GM21529 (cell line): ENCODE measurements around the gene PODXL2.
"Not testable (repeated sequence)": the region's sequence is repeated elsewhere in the genome, so short reads cannot be mapped to it uniquely, and the experiment has no call there.

Source experiments
- ATAC-seq: cut with Tn5 transposase; IDR thresholded peaks from one replicate; pipeline ENCODE4 v1.9.1; 2021; ENCODE audit not compliant: unreplicated experiment

PODXL2 gene

DNA sequence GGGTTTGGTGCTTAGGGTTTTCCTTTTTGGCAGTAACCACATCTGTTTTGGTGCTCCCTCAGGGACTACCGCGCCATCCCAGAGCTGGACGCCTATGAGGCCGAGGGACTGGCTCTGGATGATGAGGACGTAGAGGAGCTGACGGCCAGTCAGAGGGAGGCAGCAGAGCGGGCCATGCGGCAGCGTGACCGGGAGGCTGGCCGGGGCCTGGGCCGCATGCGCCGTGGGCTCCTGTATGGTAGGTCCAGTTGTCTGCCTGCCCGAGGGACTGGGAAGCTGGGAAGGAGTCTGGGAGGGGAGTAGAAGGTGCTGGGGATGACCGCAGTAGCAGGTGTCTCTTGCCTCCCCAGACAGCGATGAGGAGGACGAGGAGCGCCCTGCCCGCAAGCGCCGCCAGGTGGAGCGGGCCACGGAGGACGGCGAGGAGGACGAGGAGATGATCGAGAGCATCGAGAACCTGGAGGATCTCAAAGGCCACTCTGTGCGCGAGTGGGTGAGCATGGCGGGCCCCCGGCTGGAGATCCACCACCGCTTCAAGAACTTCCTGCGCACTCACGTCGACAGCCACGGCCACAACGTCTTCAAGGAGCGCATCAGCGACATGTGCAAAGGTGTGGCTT, 24.3 kb upstream of the PODXL2 start:
- no peak for ATAC-seq

DNA sequence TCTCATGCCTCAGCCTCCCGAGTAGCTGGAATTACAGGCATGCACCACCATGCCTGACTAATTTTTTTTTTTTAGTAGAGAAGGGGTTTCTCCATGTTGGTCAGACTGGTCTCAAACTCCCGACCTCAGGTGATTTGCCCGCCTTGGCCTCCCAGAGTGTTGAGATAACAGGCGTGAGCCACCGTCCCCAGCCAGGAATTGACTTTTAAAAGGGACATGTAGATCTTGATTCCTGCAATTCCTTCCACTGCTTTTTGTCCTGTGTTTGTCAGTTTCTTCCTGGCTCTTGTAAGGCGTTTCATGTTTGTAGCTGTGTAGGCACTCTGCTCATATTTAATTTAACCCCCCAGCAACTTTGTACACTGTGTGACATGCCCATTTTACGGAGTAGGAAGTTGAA, 23.4 kb upstream of the PODXL2 start:
- not testable (repeated sequence) for ATAC-seq

DNA sequence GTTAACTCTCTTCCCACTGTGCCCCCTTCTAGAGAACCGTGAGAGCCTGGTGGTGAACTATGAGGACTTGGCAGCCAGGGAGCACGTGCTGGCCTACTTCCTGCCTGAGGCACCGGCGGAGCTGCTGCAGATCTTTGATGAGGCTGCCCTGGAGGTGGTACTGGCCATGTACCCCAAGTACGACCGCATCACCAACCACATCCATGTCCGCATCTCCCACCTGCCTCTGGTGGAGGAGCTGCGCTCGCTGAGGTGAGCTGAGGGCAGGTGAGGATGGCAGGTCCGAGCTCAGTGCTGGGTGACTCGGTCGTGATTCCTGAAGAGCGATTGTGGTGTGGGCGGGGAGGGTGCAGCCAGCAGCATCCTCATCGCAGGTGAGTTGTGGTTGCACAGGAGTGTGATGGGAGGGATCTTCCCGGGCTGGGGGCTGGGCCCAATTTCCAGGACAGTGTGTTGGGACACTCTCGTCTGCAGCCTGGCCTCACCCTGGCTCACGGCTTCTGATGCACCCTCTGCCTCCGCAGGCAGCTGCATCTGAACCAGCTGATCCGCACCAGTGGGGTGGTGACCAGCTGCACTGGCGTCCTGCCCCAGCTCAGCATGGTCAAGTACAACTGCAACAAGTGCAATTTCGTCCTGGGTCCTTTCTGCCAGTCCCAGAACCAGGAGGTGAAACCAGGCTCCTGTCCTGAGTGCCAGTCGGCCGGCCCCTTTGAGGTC, 22.7 kb upstream of the PODXL2 start:
- ATAC-seq = no peak

DNA sequence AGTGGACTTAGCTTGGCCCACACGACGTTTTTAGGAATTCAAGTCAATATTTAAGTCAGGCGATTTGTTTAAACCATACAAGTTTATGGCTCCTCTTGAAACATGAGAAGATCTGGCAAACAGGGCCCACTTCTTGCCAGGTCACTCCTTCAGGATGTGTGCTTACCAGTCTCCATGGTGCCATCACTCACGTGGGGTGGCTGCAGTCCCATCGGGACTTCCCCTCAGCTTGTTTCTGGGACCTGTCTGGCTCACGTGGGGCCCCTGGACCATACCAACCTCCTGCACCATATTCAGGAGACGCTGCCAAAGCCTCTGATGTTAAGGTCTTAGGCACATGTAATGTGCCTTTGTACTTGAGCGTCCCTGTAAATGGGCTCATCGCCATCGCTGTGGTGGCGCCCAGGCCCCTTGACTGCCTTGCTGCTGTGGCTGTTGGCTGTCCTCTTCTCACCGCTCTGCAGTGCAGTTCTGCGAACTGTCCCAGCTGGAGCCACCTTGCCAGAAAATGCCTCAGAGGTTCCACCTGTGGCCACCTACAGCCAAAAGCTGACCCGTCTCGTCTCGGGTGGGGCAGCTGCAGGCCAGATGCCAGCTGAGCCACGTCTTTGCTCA, 21.9 kb upstream of the PODXL2 start:
- no peak for ATAC-seq

GRCh38 chr3:127607675-127608361, 21.2 kb upstream of the PODXL2 start:
- no peak for ATAC-seq

GRCh38 chr3:127608362-127608718, 20.6 kb upstream of the PODXL2 start:
- no peak for ATAC-seq

DNA sequence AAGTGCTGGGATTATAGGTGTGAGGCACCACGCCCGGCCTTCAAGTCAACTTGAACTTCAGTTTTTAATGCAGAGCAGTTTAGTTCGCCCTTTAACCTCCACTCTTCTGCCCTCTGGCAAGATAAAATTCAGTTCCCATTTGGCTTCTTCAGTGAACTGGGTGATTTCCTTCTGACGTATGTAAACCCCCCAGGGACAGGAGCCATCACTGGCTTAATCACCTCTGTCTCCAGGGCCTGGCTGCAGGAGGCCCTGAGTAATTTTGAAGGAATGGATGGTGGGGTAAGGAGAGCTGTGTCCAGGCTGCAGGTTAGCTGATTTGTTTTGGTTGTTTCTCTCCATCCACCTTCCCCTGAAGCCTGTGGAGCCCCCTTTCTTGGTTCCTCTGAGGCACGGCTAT, 18.9 kb upstream of the PODXL2 start:
- no peak for ATAC-seq

GRCh38 chr3:127611251-127611650, 17.7 kb upstream of the PODXL2 start:
- no peak for ATAC-seq

- ATAC-seq = no peak
Measured at GRCh38 chr3:127612966-127613365, 16.0 kb upstream of the PODXL2 start.

- no peak for ATAC-seq
Measured at GRCh38 chr3:127613406-127613805, 15.6 kb upstream of the PODXL2 start.

GRCh38 chr3:127614928-127615589, 13.9 kb upstream of the PODXL2 start:
- ATAC-seq = no peak

DNA sequence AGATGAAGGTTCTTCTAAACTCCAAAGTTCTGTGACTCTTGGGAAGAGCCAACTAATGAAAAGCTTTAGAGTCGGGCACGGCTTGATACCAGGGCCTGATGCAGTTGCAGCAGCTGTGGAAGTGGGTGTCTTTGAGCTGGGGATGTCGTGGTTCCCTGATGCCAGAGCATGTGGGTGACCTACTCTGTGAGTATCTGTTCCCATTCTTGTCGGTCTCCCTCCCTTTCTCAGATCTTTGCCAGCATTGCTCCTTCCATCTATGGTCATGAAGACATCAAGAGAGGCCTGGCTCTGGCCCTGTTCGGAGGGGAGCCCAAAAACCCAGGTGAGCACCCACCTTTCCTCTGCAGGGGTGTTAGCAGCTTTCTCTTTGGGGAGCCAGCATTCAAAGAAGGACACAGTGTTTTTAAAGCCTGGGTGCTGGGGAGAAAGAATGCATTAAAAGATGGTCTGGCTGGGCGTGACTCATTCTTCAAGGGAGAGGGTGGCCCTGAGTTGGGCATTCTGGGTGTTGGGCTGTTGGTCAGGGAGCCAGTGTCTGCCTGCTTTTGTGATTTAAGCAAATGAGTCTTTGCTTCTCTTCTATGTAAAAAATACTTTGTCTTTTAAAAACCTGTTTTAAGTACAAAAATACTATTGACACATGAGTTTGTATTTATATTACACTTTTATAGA, 13.2 kb upstream of the PODXL2 start:
- no peak for ATAC-seq

GRCh38 chr3:127616836-127617605, 12.0 kb upstream of the PODXL2 start:
- ATAC-seq = no peak

GRCh38 chr3:127618891-127619290, 10.1 kb upstream of the PODXL2 start:
- no peak for ATAC-seq

DNA sequence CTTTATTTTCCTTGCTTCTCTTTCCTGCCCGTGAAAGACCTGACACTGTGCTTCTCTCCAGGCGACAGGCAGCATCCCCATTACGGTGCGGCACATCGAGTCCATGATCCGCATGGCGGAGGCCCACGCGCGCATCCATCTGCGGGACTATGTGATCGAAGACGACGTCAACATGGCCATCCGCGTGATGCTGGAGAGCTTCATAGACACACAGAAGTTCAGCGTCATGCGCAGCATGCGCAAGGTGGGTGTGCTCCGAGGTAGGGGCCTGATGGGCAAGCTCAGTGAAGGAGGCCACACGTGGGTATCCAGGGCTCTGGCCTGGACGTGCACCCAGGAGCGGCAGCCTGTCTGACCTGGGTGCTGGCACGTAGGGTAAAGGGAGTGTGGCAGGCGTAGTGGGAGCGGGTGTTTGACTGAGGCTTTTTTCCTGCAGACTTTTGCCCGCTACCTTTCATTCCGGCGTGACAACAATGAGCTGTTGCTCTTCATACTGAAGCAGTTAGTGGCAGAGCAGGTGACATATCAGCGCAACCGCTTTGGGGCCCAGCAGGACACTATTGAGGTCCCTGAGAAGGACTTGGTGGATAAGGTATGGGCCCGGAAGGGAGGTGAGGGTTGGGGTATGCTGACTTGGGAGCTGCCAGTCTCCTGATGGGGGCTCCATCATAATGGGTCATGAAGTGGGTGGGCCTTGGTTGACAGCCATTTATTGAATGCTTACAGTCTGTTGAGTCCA, 8.2 kb upstream of the PODXL2 start:
- no peak for ATAC-seq

DNA sequence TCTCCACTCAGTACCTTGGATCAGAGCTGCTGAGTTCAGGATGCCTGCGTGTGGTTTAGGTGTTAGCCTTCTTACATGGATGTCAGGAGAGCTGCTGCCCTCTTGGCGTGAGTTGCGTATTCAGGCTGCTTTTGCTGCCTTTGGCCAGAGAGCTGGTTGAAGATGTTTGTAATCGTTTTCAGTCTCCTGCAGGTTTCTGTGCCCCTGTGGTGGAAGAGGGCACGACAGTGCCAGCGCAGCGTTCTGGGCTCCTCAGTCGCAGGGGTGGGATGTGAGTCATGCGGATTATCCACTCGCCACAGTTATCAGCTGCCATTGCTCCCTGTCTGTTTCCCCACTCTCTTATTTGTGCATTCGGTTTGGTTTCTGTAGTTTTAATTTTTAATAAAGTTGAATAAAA, 7.0 kb upstream of the PODXL2 start:
- ATAC-seq = no peak

DNA sequence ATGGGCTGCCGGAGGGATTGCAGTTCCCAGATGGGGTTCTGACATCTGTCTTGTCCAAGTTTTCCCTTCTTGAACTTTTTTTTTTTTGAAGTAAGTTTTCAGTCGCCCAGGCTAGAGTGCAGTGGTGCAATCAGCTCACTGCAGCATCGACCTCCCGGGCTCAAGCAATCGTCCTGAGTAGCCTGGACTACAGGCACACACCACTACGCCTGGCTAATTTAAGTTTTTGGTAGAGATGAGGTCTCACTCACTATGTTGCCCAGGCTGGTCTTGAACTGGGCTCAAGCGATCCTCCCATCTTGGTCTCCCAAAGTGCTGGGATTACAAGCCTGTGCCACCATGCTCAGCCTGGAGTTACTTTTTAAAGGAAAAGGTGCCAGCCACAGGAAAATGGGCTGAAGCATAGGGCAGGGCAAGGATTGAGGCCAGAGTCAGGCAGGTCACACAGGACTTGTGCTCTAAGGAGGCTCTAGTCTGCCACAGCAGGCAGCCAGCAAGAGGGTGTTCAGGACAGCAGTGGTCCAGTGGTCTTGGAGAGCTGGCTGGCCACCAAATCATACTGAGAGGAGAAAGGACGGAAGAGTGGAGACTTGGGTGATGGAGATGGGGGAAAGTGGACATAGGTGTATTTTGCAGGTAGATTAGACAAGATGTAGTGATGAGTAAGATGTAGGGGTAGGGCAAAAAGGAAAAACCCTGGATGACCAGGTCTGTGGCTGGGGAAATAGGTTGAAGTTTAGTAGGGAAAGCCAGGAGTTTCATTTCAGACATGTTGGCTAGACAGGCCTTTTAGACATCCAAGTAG, 6.0 kb upstream of the PODXL2 start:
- ATAC-seq = no peak

DNA sequence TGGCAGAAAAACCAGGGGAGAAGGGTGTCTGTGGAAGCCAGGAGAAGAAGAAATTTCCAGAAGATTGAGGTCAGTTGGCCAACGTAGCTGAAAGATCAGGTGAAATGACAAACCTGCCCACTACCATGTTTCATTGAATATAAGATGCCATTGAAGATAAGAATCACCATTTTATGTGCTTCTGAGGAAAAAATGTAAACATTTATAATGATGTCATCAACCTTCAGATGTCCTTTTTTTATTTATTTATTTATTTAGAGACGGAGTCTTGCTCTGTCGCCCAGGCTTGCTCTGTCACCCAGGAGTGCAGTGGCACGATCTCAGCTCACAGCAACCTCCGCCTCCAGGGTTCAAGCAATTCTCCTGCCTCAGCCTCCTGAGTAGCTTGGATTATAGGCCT, 4.9 kb upstream of the PODXL2 start:
- ATAC-seq = no peak

GRCh38 chr3:127625821-127626220, 3.2 kb upstream of the PODXL2 start:
- ATAC-seq = no peak
